Naive thymus-derived CD4-positive, alpha-beta T cell (primary cell): Measurements from ENCODE around the gene CROT. TPM values are rescaled to one million over a fixed set of nuclear protein-coding genes. Genes with fewer than 3 reads are reported as not detected.

Experiments
- ATAC-seq: fragments of 150-1000 bp; cut with Tn5 transposase; 2 replicates; pipeline ENCODE4 v1.10.0; 2021; ENCODE audit warnings: mild to moderate bottlenecking, moderate library complexity
- CTCF ChIA-PET: fragments of 350-600 bp; sonication (Branson Sonifier 250); formaldehyde crosslinking; loops from one replicate; lab custom pipeline; 2021; ENCODE audit warnings: antibody characterized with exemption; lab: Charles Lee
- POLR2A ChIA-PET: fragments of 350-600 bp; sonication (Branson Sonifier 250); formaldehyde crosslinking; loops from one replicate; lab custom pipeline; 2021; ENCODE audit warnings: antibody characterized with exemption, inconsistent platforms; lab: Charles Lee
- DNase-seq, 9 donors: peaks; one replicate each; pipeline versions ENCODE4 v3.0.0 to v3.0.0-alpha.2; 2020 to 2022; ENCODE audit warnings: mixed read lengths in 1 of 9
- H3K27ac ChIP-seq: one replicate; pipeline ENCODE4 v1.7.0; 2013; ENCODE audit warnings: mild to moderate bottlenecking, low read depth, low read length, moderate library complexity
- H3K27me3 ChIP-seq, 2 donors: one replicate each; pipeline ENCODE4 v1.7.0; 2013; ENCODE audit warnings: low read length in 2 of 2, mild to moderate bottlenecking in 2 of 2, moderate library complexity in 2 of 2; ENCODE audit not compliant: control insufficient read depth in 2 of 2, insufficient read depth in 2 of 2
- H3K36me3 ChIP-seq, 3 experiments: 1 replicate in 2 of 3; 2 replicates in 1 of 3; pipeline ENCODE4 v1.7.0; 2013; ENCODE audit warnings: low read length in 3 of 3, mild to moderate bottlenecking in 3 of 3, moderate library complexity in 1 of 3; ENCODE audit not compliant: insufficient read depth in 3 of 3, control insufficient read depth in 2 of 3
- H3K4me1 ChIP-seq, 2 donors: one replicate each; pipeline ENCODE4 v1.7.0; 2013; ENCODE audit warnings: low read length in 2 of 2, mild to moderate bottlenecking in 2 of 2, moderate library complexity in 1 of 2; ENCODE audit not compliant: control insufficient read depth in 2 of 2, insufficient read depth in 2 of 2
- H3K4me3 ChIP-seq: 2 replicates; pipeline ENCODE4 v1.7.0; 2013; ENCODE audit warnings: mild to moderate bottlenecking, low read length
- H3K9me3 ChIP-seq, 3 experiments: 1 replicate in 2 of 3; 2 replicates in 1 of 3; pipeline ENCODE4 v1.7.0; 2013; ENCODE audit warnings: low read length in 3 of 3; ENCODE audit not compliant: control insufficient read depth in 2 of 3
- H3K27ac Mint-ChIP-seq, 9 donors: one replicate each; pipeline ENCODE4 v1.8.0; 2020 to 2022; ENCODE audit warnings: mixed read lengths in 9 of 9, mild to moderate bottlenecking in 8 of 9, moderate library complexity in 5 of 9, inconsistent platforms in 2 of 9
- H3K27me3 Mint-ChIP-seq, 5 donors: one replicate each; pipeline ENCODE4 v1.8.0; 2021 to 2022; ENCODE audit warnings: mixed read lengths in 5 of 5, mild to moderate bottlenecking in 1 of 5
- H3K36me3 Mint-ChIP-seq, 5 donors: one replicate each; pipeline ENCODE4 v1.8.0; 2020 to 2022; ENCODE audit warnings: mixed read lengths in 5 of 5, mild to moderate bottlenecking in 3 of 5, inconsistent platforms in 1 of 5
- H3K4me1 Mint-ChIP-seq, 7 donors: one replicate each; pipeline ENCODE4 v1.8.0; 2020 to 2022; ENCODE audit warnings: mixed read lengths in 7 of 7, mild to moderate bottlenecking in 3 of 7, inconsistent platforms in 1 of 7
- H3K4me3 Mint-ChIP-seq, 10 donors: one replicate each; pipeline ENCODE4 v1.8.0; 2020 to 2022; ENCODE audit warnings: mild to moderate bottlenecking in 10 of 10, mixed read lengths in 10 of 10, moderate library complexity in 6 of 10, inconsistent platforms in 2 of 10
- H3K9me3 Mint-ChIP-seq, 11 donors: one replicate each; pipeline ENCODE4 v1.8.0; 2020 to 2022; ENCODE audit warnings: mixed read lengths in 11 of 11, mild to moderate bottlenecking in 4 of 11, inconsistent platforms in 1 of 11, moderate library complexity in 1 of 11
- intact Hi-C, 2 donors: fragments of 100-400 bp; cut with micrococcal nuclease; formaldehyde crosslinking; loops; one replicate each; pipeline ENCODE4 v1.15.1; 2023
- polyA plus RNA-seq, 2 donors: library from polyadenylated mRNA; unstranded; fragments of 300-500 nt; fragmentation: Illumina TruSeq; gene quantifications; one replicate each; pipeline ENCODE4 v1.2.3, GENCODE V29; 2021
- total RNA-seq, 6 experiments: library from RNA in 5 of 6; stranded (reverse) in 5 of 6; gene quantifications; 1 replicate in 5 of 6; 2 replicates in 1 of 6; pipeline ENCODE4 v1.2.3 and lab custom pipeline; 2021 to 2026

Gene CROT
- total and polyA plus RNA-seq, 7 experiments from 2014 or later, result 5.6 to 15.2 (median 9.1) TPM

DNA sequence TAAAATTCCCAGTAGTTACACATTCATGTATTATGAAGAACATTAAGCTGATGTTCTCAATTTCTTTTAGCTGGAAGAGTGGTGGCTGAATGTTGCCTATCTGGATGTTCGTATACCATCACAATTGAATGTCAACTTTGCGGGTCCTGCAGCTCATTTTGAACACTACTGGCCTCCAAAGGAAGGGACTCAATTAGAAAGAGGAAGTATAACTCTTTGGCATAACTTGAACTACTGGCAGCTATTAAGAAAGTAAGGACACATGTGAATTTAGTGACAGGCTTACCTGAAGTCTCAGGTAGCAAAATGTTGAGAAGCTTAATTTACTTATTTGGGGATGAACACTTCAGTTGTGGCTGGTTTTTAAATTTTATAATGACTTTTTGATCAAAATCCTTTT, 15.9 kb downstream of the CROT start:
- peaks cover 0 to 5% (median 0%) of the 10 kb centered on the region in 11 donors for H3K9me3 Mint-ChIP-seq
- ATAC-seq, result no peak
- H3K36me3 Mint-ChIP-seq, result peaks cover 2 to 25% (median 10%) of the 10 kb centered on the region in 5 donors
- no peak overlapping the region for H3K4me3 ChIP-seq
- no peaks in the 10 kb centered on the region for H3K27me3 Mint-ChIP-seq
- no peak for DNase-seq
- POLR2A ChIA-PET, result no interaction called here
- CTCF ChIA-PET, result interaction anchor here (1.0 kb wide), 1 partner anchor 11 kb away, joined by 3 read pairs; no protein-coding TSS in a partner anchor
- intact Hi-C loops, result no loop called here
- no peaks in the 10 kb centered on the region for H3K27me3 ChIP-seq
- H3K27ac ChIP-seq, result no peak overlapping the region
- H3K9me3 ChIP-seq, result no peaks in the 10 kb centered on the region
- no peak overlapping the region for H3K4me3 Mint-ChIP-seq
- no peaks in the 10 kb centered on the region for H3K4me1 Mint-ChIP-seq
- no peaks in the 10 kb centered on the region for H3K4me1 ChIP-seq
- H3K27ac Mint-ChIP-seq, result no peak overlapping the region
- H3K36me3 ChIP-seq, result peaks cover 0 to 9% (median 0%) of the 10 kb centered on the region in 3 experiments

DNA sequence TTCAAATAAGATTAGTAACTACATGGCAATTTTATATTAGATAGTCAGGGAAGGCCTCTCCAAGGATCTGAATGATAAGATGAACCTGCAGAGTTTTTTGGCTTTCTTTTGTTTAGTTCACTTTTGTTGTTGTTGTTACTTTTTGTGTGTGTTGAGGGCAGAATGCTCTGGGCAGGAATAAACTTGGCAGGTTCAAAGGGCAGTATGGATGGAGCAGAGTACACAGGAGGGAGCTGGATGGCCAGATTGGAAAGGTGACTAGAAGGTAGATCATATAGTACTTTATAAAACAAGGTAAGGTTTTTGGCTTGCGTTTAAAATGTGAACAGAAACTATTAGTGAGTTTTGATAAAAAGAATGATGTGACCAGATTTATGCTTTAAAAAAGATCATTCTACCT, 17.9 kb downstream of the CROT start:
- peaks cover 0 to 12% (median 4%) of the 10 kb centered on the region in 5 donors for H3K36me3 Mint-ChIP-seq
- POLR2A ChIA-PET, result no interaction called here
- H3K9me3 ChIP-seq, result no peaks in the 10 kb centered on the region
- no peaks in the 10 kb centered on the region for H3K4me1 ChIP-seq
- H3K4me3 Mint-ChIP-seq, result no peak overlapping the region
- peaks cover 0 to 9% (median 0%) of the 10 kb centered on the region in 3 experiments for H3K36me3 ChIP-seq
- H3K9me3 Mint-ChIP-seq, result no peaks in the 10 kb centered on the region
- no peak overlapping the region for H3K27ac Mint-ChIP-seq
- ATAC-seq, result no peak
- H3K4me3 ChIP-seq, result no peak overlapping the region
- no peaks in the 10 kb centered on the region for H3K27me3 ChIP-seq
- DNase-seq, result no peak
- no peaks in the 10 kb centered on the region for H3K4me1 Mint-ChIP-seq
- no peaks in the 10 kb centered on the region for H3K27me3 Mint-ChIP-seq
- CTCF ChIA-PET, result no interaction called here
- no peak overlapping the region for H3K27ac ChIP-seq
- intact Hi-C loops, result no loop called here

DNA sequence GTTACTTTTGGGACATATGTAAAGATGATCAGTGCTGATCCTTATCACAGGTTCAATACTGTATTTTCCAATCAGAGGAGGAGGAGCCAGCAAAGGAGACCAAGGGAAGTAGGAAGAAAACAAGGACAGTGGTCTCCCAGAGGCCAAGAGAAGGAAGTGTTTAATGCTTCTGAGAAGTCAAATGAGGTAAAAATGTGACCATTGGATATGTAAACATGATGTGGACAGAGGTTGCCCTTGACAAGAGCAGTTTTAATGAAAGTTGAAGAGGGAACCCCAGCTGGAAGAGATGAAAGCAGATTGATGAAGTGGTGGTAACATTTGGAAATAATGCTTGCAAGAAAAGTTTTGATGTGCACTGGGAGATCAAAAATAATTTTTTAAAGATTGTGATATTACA, 18.8 kb downstream of the CROT start:
- DNase-seq, result no peak
- H3K36me3 Mint-ChIP-seq, result peaks cover 0 to 7% (median 0%) of the 10 kb centered on the region in 5 donors
- peaks cover 0 to 4% of the 10 kb centered on the region in 2 donors for H3K4me1 ChIP-seq
- H3K27me3 ChIP-seq, result no peaks in the 10 kb centered on the region
- no peak overlapping the region for H3K27ac ChIP-seq
- H3K9me3 Mint-ChIP-seq, result no peaks in the 10 kb centered on the region
- ChIA-PET POLR2A (no interaction called here), CTCF (no interaction called here)
- intact Hi-C loops, result no loop called here
- H3K4me1 Mint-ChIP-seq, result peaks cover 0 to 4% (median 0%) of the 10 kb centered on the region in 7 donors
- no peak overlapping the region for H3K4me3 Mint-ChIP-seq
- H3K27me3 Mint-ChIP-seq, result no peaks in the 10 kb centered on the region
- peaks cover 0 to 9% (median 0%) of the 10 kb centered on the region in 3 experiments for H3K36me3 ChIP-seq
- no peak overlapping the region for H3K4me3 ChIP-seq
- H3K9me3 ChIP-seq, result no peaks in the 10 kb centered on the region
- no peak overlapping the region for H3K27ac Mint-ChIP-seq
- no peak for ATAC-seq

DNA sequence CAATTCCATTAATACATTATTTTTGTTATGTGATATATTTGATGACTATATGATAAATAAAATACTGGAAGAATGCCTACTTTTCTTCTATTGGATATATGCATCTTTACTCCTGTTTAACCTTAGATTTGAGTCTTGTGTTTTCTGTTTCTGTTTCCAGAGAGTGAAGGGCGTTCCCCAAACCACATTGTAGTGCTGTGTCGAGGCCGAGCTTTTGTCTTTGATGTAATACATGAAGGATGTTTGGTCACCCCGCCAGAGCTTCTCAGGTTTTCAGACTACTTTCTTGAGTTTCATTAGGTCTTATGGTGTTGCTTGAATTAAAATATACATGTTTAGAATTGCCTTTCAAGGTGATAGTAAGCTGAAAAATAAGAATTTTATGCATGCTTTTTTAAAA, 23.8 kb downstream of the CROT start:
- H3K27me3 Mint-ChIP-seq, result no peaks in the 10 kb centered on the region
- H3K9me3 ChIP-seq, result no peaks in the 10 kb centered on the region
- H3K4me1 Mint-ChIP-seq, result peaks cover 0 to 12% (median 0%) of the 10 kb centered on the region in 7 donors
- H3K4me1 ChIP-seq, result peaks cover 0 to 4% of the 10 kb centered on the region in 2 donors
- H3K4me3 ChIP-seq, result no peak overlapping the region
- intact Hi-C loops, result loop anchor here (1.0 to 2.0 kb wide), 2 partner anchors 24 kb away; partner anchors contain the start of gene CROT (in 2 of the 2)
- no peaks in the 10 kb centered on the region for H3K27me3 ChIP-seq
- no peaks in the 10 kb centered on the region for H3K36me3 ChIP-seq
- no peaks in the 10 kb centered on the region for H3K9me3 Mint-ChIP-seq
- peaks cover 0 to 17% (median 4%) of the 10 kb centered on the region in 5 donors for H3K36me3 Mint-ChIP-seq
- ChIA-PET POLR2A (no interaction called here), CTCF (no interaction called here)
- DNase-seq (peak in 3 of 9 donors; percentile 22 to 29 (median 26)), ATAC-seq (peak; percentile 69)
- H3K27ac ChIP-seq, result no peak overlapping the region
- H3K27ac Mint-ChIP-seq, result peak overlapping the region in 1 of 9 donors; percentile 6
- H3K4me3 Mint-ChIP-seq, result peak overlapping the region in 1 of 10 donors; percentile 6

DNA sequence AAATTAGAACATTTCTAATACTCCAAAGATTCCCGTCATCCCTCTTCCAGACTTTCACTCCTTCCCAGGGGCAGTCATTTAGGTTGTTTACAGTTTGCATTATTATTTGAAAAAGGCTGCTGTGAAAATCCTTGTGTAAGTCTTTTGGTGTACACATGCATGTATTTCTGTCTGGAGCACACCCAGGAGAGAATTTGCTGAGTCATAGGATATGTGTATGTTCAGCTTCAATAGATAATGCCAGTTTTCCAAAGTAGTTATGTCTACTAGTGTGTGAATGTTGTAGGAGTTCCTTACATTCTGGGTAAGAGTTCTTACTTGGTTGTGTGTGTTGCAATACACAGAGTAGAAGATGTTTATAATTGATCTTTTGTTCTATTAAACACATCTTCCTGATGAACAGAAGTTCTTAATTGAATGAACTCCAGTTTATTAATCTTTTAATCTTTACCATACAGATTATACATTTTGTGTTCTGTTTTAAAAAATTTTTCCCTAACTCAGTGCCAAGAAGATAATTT, 25.3 kb downstream of the CROT start:
- intact Hi-C loops, result no loop called here
- no peak for ATAC-seq
- Mint-ChIP-seq H3K27ac (no peak overlapping the region), H3K4me1 (peaks cover 0 to 12% (median 0%) of the 10 kb centered on the region in 7 donors), H3K4me3 (peak overlapping the region in 1 of 10 donors; percentile 9), H3K36me3 (peaks cover 0 to 17% (median 8%) of the 10 kb centered on the region in 5 donors), H3K9me3 (no peaks in the 10 kb centered on the region), H3K27me3 (no peaks in the 10 kb centered on the region)
- Histone ChIP-seq H3K36me3 (no peaks in the 10 kb centered on the region), H3K27me3 (no peaks in the 10 kb centered on the region), H3K9me3 (no peaks in the 10 kb centered on the region), H3K4me3 (no peak overlapping the region), H3K4me1 (peaks cover 0 to 4% of the 10 kb centered on the region in 2 donors), H3K27ac (no peak overlapping the region)
- ChIA-PET POLR2A (no interaction called here), CTCF (no interaction called here)
- no peak for DNase-seq

DNA sequence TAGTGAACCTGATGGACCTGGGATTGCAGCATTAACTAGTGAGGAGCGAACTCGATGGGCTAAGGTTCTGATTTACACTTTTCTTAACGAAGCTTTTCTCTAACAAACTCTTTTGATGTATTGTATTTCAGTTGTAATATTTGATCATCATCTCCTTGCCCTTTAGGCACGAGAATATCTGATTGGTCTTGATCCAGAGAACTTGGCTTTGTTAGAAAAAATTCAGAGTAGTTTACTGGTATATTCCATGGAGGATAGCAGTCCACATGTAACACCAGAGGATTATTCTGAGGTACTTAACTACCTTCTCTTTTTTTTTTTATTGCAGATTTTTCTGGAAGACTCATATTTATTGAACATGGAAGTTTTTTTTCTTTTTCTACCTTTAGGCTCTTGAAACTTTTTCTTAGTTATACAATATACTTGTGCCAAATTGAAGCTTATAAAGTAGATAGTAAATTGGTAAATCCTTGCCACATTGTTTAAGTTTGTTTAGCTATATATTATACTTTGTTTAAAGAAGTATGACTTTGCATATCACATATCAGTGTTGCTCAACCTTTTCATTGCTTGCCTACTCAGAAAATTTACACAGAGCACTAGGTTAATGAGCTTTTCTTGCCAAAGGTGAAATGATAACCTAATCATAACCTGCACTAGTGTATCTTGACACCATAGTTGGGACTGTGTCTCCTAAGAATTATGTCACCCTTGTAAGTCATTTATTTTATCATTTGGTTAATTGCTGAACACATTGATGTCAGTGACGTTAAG, 30.4 kb downstream of the CROT start:
- ChIA-PET POLR2A (no interaction called here), CTCF (no interaction called here)
- Mint-ChIP-seq H3K27ac (no peak overlapping the region), H3K4me1 (peaks cover 0 to 1% (median 0%) of the 10 kb centered on the region in 7 donors), H3K4me3 (no peak overlapping the region), H3K36me3 (peaks cover 6 to 30% (median 16%) of the 10 kb centered on the region in 5 donors), H3K9me3 (no peaks in the 10 kb centered on the region), H3K27me3 (no peaks in the 10 kb centered on the region)
- no peaks in the 10 kb centered on the region for H3K27me3 ChIP-seq
- no peaks in the 10 kb centered on the region for H3K36me3 ChIP-seq
- H3K27ac ChIP-seq, result no peak overlapping the region
- ATAC-seq, result no peak
- no peak for DNase-seq
- intact Hi-C loops, result no loop called here
- no peaks in the 10 kb centered on the region for H3K4me1 ChIP-seq
- H3K4me3 ChIP-seq, result no peak overlapping the region
- no peaks in the 10 kb centered on the region for H3K9me3 ChIP-seq
